Nephron (organoid): ENCODE measurements around the gene PPP1R2B.

Source experiments
- H3K27ac Mint-ChIP-seq, 3 experiments: 2 replicates each; pipeline ENCODE4 v1.8.0; 2020; ENCODE audit warnings: mixed read lengths in 3 of 3, mild to moderate bottlenecking in 2 of 3, moderate library complexity in 1 of 3
- H3K27me3 Mint-ChIP-seq: 2 replicates; pipeline ENCODE4 v1.8.0; 2021; ENCODE audit warnings: low read depth, mild to moderate bottlenecking, moderate library complexity, mixed read lengths
- H3K36me3 Mint-ChIP-seq: 2 replicates; pipeline ENCODE4 v1.8.0; 2020; ENCODE audit warnings: low read depth, mixed read lengths
- H3K4me1 Mint-ChIP-seq: 2 replicates; pipeline ENCODE4 v1.8.0; 2020; ENCODE audit warnings: mixed read lengths
- H3K4me3 Mint-ChIP-seq, 3 experiments: 2 replicates each; pipeline ENCODE4 v1.8.0; 2020; ENCODE audit warnings: mild to moderate bottlenecking in 3 of 3, mixed read lengths in 3 of 3, moderate library complexity in 2 of 3
- H3K9me3 Mint-ChIP-seq: 2 replicates; pipeline ENCODE4 v1.8.0; 2020; ENCODE audit warnings: mixed read lengths
- TF ChIP-seq, protein P1 (sequence below), 3 experiments: fragments of 200-600 bp; sonication (generic); IDR thresholded peaks; one replicate each; pipeline ENCODE4 v1.5.0; 2021; ENCODE audit warnings: antibody characterized with exemption in 3 of 3; ENCODE audit not compliant: unreplicated experiment in 3 of 3

The PPP1R2B gene

DNA sequence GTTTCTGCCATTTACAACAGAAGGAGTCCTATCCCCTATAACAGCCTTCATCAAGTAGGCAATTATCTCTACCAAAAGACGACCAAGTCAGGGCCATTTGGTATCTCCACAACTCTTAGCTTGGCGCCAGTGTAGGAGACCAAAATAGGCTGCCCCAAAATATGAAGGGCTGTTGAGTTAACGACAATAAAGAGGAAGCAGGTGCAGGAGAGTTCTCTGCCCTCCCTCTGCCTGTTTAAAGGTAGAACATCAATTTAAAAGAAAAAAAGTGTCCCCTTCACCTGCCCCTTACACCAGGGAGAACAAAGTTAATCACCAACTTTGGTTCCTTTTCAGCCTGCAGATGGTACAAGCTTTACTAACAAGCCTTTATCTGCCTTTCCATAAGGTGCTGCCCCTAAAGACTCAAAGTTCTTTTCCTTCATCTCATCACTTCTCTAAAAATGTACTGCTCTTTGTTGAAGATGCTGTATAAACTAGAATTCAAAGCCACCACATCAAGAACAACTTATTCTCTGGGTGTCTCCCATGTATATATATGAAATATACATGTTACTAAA, 33.3 kb downstream of the PPP1R2B start:
- Mint-ChIP-seq H3K4me3 (no peak overlapping the region), H3K36me3 (no peaks in the 10 kb centered on the region), H3K4me1 (peaks cover 4% of the 10 kb centered on the region), H3K9me3 (no peaks in the 10 kb centered on the region), H3K27me3 (peaks cover 7% of the 10 kb centered on the region), H3K27ac (no peak overlapping the region)
- TF ChIP-seq, protein P1, sequence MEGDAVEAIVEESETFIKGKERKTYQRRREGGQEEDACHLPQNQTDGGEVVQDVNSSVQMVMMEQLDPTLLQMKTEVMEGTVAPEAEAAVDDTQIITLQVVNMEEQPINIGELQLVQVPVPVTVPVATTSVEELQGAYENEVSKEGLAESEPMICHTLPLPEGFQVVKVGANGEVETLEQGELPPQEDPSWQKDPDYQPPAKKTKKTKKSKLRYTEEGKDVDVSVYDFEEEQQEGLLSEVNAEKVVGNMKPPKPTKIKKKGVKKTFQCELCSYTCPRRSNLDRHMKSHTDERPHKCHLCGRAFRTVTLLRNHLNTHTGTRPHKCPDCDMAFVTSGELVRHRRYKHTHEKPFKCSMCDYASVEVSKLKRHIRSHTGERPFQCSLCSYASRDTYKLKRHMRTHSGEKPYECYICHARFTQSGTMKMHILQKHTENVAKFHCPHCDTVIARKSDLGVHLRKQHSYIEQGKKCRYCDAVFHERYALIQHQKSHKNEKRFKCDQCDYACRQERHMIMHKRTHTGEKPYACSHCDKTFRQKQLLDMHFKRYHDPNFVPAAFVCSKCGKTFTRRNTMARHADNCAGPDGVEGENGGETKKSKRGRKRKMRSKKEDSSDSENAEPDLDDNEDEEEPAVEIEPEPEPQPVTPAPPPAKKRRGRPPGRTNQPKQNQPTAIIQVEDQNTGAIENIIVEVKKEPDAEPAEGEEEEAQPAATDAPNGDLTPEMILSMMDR (IDR thresholded peaks at IDR 0.05; ENCODE audit: unreplicated experiment in 3 of 3): no peak

DNA sequence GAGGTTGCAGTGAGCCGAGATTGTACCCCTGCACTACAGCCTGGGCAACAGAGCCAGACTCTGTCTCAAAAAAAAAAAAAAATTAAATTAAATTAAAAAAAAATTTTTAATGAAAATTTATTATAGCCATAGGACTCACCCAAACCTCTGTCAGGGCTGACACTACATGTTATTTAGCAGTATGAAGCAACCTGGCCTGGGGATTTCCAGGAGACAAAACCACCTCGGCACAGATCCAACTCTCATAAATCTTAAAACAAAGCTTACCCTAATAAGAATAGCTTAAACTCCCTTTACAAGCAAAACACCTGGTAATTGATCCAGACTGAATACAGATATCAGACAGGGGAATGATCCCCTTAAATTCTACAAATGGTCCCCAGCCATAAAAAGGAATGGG, 38.4 kb downstream of the PPP1R2B start:
- Mint-ChIP-seq H3K4me1 (no peaks in the 10 kb centered on the region), H3K27ac (no peak overlapping the region)
- TF ChIP-seq, protein P1 (IDR thresholded peaks at IDR 0.05; ENCODE audit: unreplicated experiment in 3 of 3): no peak

DNA sequence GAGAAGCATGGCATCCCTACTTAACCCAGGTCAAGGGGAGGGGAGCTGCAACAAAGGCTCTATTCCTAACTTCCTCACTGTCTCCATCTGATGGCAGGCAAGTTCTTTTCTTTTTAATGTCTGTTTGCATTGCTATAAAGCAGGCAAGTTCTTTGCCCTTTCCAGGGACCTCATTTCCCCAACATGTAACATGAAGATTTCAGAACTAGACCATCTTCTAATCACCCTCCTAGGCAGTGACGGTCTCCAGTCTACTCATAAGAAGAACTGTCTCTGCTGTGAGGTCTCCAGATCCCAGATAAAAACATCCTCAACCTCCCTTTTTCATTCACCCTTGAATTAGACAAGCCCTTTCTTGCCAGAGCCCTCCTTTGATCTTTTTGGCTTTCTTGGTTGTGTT, 42.1 kb downstream of the PPP1R2B start:
- no peaks in the 10 kb centered on the region for H3K36me3 Mint-ChIP-seq
- H3K9me3 Mint-ChIP-seq: no peaks in the 10 kb centered on the region
- no peak overlapping the region for H3K27ac Mint-ChIP-seq
- TF ChIP-seq, protein P1 (IDR thresholded peaks at IDR 0.05; ENCODE audit: unreplicated experiment in 3 of 3): no peak
- no peaks in the 10 kb centered on the region for H3K4me1 Mint-ChIP-seq
- H3K27me3 Mint-ChIP-seq: peaks cover 10% of the 10 kb centered on the region
- H3K4me3 Mint-ChIP-seq: no peak overlapping the region

More for the DNA sequence above, 38.4 kb downstream of the PPP1R2B start:
- H3K9me3 Mint-ChIP-seq: no peaks in the 10 kb centered on the region
- H3K27me3 Mint-ChIP-seq: peaks cover 13% of the 10 kb centered on the region
- H3K36me3 Mint-ChIP-seq: no peaks in the 10 kb centered on the region
- H3K4me3 Mint-ChIP-seq: no peak overlapping the region

DNA sequence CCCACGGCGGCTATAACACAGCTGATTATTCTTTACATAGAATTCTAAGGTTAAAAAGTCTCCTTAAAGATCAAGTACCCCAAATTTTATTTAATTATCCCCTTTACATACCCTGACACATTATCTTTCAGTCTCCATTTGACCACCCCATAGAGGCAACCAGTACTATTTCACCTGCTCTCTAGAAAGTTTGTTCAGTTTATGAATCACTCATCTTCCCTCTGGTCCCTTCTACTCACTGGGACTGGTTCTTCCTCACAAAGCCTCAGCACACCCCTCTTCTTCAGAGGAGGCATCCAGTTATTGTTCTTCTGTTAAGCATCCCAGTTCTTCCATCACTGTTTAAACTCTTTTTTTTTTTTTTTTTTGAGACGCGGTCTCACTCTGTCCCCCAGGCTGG, 42.8 kb downstream of the PPP1R2B start:
- no peaks in the 10 kb centered on the region for H3K9me3 Mint-ChIP-seq
- H3K27ac Mint-ChIP-seq: no peak overlapping the region
- peaks cover 10% of the 10 kb centered on the region for H3K27me3 Mint-ChIP-seq
- H3K4me3 Mint-ChIP-seq: no peak overlapping the region
- H3K4me1 Mint-ChIP-seq: no peaks in the 10 kb centered on the region
- no peaks in the 10 kb centered on the region for H3K36me3 Mint-ChIP-seq
- TF ChIP-seq, protein P1 (IDR thresholded peaks at IDR 0.05; ENCODE audit: unreplicated experiment in 3 of 3): no peak

DNA sequence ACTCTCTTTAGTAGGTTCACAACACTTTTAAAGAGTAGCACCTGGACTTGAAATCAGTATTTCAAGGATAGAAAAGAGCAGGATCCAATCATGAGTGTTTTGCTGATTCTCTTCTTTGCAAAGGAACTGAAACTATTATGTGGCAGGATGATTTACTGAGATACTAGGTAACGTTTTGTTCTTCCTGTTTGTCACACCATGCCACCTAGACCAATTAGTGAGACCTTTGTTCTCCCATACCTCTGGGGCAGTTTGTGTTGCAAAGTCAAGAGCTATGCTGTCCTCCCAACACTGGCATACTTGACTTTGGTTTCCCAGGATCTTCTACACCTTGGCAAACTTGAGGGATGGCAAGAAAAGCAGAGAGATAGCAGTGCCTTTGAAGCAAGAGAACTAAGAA, 43.4 kb downstream of the PPP1R2B start:
- H3K4me3 Mint-ChIP-seq: no peak overlapping the region
- no peaks in the 10 kb centered on the region for H3K9me3 Mint-ChIP-seq
- no peaks in the 10 kb centered on the region for H3K4me1 Mint-ChIP-seq
- TF ChIP-seq, protein P1 (IDR thresholded peaks at IDR 0.05; ENCODE audit: unreplicated experiment in 3 of 3): no peak
- H3K27ac Mint-ChIP-seq: no peak overlapping the region
- no peaks in the 10 kb centered on the region for H3K36me3 Mint-ChIP-seq
- H3K27me3 Mint-ChIP-seq: peaks cover 10% of the 10 kb centered on the region

DNA sequence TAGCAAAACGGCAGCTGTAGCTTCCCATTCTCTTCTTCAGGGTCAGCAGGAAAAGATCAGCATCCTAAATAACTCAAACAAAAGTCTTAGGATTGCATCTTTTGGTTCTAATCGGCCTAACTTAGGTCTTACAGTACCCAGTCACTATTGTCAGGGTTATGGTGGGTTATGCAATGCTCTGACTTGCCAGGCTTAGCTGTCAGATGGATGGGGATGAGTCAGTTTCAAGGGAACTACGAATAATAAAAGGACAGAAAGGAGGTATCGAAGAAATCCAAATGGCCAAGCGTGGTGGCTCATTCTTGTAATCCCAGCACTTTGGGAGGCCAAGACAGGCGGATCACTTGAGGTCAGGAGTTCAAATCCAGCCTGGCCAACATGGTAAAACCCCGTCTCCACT, 46.5 kb downstream of the PPP1R2B start:
- Mint-ChIP-seq H3K27me3 (peaks cover 4% of the 10 kb centered on the region), H3K27ac (no peak overlapping the region), H3K4me1 (no peaks in the 10 kb centered on the region), H3K4me3 (no peak overlapping the region), H3K36me3 (no peaks in the 10 kb centered on the region), H3K9me3 (peaks cover 3% of the 10 kb centered on the region)
- TF ChIP-seq, protein P1 (IDR thresholded peaks at IDR 0.05; ENCODE audit: unreplicated experiment in 3 of 3): no peak
